HG03064 (cell line): ENCODE results near the gene ZNF611.
"Not testable (repeated sequence)": the region's sequence is repeated elsewhere in the genome, so short reads cannot be mapped to it uniquely, and the experiment has no call there.

ENCODE experiments used
- ATAC-seq: cut with Tn5 transposase; IDR thresholded peaks from one replicate; pipeline ENCODE4 v1.9.1; 2021; ENCODE audit warnings: low read depth; ENCODE audit not compliant: unreplicated experiment

Gene ZNF611

DNA sequence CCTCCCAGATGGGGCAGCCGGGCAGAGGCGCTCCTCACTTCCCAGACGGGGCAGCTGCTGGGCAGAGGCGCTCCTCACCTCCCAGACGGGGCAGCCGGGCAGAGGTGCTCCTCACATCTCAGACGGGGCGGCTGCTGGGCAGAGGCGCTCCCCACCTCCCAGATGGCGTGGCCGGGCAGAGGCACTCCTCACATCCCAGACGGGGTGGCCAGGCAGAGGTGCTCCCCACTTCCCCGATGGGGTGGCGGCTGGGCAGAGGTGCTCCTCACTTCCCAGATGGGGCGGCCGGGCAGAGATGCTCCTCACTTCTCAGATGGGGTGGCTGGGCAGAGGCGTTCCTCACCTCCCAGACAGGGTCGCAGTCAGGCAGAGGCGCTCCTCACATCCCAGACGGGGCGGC, 14.3 kb downstream of the ZNF611 start:
- ATAC-seq = not testable (repeated sequence)

DNA sequence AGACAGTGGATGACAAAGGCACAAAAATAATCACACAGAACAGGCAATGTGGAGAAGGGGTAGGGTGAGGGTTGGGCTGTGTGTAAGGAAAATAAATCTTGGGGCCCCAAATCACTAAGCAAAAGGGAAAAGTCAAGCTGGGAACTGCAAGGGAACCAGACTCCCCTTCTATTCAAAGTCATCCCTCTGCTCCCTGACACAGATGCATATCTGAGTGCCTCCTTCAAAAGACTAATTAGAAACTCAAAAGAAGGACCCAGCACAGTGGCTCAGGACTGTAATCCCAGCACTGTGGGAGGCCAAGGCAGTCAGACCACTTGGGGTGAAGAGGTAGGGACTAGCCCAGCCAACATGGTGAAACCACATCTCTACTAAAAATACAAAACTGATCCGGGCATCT, 18.3 kb downstream of the ZNF611 start:
- no peak for ATAC-seq

DNA sequence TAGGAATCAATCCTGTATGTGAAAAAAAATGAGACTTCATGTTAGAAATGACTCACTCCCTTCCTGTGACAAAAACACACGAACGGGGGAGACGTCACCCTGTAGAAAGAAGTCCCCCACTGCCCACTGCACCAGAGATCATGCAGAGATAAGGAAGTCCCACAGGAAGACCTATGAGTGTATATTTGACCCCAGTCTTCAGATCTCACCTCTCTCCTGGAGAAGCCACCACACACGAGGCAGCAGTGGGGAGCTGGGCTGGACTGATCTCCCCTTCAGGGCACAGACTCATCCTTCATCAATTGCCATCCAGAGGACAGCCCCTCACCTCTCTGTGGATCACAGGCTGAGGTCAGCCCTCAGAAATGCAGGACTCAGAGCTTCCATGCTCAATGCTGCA, 18.9 kb downstream of the ZNF611 start:
- ATAC-seq = not testable (repeated sequence)

DNA sequence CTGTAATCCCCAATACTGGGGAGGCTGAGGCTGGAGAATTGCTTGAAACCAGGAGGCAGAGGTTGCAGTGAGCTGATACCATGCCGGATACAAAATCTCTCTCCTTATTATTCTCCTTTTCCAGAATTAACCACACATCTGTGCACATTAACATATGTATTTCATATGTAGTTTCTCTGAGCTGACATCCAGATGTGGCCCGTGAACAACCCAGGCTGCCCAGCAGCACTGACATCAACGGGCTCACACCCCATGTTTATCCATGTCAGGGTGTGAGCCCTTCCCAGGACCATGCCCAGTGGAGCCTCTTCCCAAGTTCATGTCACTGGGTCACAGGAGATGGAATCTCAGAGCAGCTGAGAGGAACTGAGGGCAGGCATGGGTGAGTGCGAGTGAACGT, 19.5 kb downstream of the ZNF611 start:
- ATAC-seq = not testable (repeated sequence)

DNA sequence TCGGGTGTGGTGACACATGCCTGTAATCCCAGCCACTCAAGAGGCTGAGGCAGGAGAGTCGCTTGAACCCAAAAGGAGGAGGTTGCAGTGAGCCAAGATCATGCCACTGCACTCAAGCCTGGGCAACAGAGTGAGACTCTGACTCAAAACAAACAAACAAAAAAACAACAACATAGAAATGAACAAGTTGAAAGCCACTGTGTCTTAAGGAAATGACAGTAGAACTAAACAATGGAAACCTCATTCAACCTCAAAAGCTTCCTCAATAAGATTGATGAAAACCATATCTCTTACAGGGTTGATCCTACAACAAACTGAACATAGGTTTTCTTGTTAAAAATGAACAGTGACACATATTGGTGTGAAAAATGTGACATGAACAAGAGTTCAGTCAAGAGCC, 21.8 kb downstream of the ZNF611 start:
- ATAC-seq = not testable (repeated sequence)

DNA sequence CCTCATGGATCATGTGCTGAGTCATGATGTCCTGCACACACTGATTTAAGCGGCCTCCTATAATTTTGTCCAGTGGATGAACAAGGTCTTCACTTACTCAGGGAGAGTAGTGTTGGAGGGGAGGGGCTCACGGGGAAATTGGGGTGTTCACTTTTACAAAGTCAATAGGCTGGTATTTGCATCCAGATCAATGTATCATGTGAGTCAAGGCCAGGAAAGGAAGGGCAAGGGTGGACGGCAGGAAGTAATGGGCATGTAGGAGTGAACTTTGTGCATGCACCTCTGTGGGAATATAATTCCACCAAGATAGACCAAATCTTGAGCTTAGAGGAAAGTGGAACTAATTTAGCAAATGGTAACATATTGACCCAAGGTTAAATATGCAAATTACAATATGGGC, 23.2 kb downstream of the ZNF611 start:
- ATAC-seq = not testable (repeated sequence)

DNA sequence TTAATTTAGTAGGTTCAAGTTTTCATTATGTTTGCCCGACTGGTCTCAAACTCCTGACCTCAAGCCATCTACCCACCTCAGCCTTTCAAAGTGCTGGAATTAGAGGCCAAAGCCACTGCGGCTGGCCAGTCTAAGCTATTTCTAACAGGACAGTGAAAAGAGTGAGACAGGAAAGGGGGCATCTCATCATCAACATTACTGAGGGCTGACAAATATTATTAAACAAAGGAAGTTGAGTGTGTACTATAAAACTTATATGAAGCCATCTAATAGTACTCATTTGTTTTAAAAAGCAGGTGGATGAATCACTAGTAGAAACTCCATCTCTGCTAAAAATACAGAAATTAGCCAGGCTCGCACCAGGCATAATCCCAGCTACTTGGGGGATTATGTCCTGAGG, 24.3 kb downstream of the ZNF611 start:
- no peak for ATAC-seq

DNA sequence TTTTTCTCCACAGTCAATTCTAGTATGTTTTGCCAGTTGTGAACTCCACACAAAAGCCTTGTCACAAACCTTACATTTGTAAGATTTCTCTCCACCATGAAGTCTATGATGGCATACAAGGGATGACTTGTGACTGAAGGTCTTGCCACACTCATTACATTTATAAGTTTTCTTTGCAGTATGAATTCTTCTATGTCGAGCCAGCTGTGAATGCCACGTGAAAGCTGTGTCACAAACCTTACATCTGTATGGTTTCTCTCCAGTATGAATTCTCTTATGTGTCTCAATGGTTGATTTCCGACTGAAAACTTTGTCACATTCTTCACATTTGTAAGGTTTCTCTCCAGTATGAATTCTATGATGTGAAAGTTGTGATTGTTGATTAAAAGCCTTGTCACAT, 29.2 kb downstream of the ZNF611 start:
- ATAC-seq = not testable (repeated sequence)

DNA sequence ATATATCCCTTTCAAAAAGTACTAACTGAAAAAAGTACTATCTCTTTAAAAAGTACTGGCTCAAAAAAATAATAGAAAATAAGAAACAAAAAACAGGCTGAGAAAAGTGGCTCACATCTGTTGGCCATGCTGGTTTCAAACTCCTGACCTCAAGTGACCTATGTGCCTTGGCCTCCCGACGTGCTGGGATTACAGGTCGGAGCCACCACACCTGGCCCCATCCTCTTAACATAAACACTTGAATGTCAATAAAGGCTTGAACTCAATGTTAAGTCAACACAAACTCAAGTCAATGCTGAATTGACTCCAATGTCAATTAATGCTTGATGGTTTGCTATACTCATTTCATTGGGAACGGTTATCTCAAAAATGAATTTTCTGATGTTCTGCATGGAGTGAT, 30.9 kb downstream of the ZNF611 start:
- ATAC-seq = no peak

DNA sequence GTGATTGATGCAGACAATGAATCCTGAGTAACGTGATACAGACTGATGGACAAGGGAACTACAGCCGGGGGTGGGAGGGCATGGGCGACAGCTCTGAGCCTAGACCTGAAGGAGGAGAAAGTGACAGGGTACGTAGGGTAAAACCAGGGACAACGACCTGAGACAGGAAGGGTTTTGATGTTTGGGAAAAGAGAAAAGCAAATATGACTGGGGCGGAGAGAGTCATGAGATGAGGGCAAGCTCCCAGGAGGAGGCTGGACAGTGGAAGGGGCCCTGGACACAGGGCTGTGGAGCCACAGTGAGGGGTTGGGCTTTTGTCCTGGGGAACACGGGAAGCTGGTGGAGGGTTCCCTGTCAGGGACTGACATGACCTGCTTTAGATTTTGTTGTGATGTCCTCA, 34.2 kb downstream of the ZNF611 start:
- no peak for ATAC-seq

DNA sequence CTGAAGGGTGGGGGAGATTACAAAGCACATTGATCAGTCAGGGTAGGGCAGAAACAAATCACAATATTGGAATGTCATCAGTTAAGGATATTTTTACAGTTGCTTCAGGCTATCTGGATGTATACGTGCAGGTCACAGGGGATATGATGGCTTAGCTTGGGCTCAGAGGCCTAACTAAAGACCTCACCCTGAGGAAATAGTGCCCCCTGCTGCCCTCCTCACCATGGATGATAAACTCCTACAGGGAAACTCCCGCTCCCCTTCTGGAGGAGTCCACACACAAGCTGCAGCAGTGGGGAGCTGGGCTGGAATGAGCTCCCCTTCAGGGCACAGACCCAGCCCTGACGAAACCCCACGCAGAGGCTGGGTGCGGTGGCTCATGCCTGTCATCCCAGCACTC, 35.3 kb downstream of the ZNF611 start:
- not testable (repeated sequence) for ATAC-seq

DNA sequence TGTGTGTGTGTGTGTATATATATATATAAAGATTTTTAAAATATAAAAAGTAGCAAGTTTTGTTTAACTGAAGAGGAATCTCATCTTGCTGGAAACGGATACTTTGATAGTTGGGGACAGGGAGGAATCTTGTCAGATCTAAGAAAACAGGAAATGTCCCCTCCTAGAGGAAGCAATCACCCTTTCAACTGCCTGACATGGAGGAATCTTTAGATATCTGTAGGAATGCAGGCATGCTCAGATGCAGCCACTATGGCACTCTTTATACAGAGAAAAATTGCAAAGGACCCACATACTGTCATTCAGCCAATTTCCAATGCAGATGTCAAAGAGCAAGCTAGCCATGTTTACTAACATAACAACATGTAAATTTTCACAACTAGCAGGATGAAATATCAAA, 38.8 kb downstream of the ZNF611 start:
- ATAC-seq = no peak

DNA sequence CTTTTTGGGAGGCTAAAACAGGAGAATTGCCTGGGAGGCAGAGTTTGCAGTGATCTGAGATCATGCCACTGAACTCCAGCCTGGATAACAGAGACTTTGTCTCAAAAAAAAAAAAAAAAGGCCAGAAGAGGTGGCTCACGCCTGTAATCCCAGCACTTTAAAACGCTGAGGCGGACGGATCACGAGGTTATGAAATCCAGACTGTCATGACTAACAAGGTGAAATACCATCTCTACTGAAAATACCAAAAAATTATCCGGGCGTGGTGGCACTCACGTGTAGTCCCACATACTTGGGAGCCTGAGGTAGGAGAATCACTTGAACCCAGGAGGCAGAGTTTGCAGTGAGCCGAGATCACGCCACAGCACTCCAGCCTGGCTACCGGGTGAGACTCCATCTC, 39.9 kb downstream of the ZNF611 start:
- no peak for ATAC-seq

DNA sequence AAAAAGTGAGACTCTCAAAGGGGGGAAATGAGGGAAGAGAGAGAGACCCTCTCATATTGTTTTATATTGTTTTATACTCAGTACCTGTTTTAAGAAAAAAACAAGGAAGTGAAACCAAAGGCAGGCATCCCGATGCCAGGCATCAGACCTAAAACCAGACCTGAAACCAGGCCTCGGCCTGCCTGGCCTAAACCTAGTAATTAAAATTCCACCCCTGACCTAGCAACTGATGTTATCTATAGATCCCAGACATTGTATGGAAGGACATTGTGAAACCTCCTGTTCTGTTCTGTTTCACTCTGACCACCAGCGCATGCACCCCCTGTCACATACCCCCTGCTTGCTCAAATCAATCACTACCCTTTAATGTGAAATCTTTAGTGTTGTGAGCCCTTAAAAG, 40.6 kb downstream of the ZNF611 start:
- ATAC-seq = not testable (repeated sequence)

DNA sequence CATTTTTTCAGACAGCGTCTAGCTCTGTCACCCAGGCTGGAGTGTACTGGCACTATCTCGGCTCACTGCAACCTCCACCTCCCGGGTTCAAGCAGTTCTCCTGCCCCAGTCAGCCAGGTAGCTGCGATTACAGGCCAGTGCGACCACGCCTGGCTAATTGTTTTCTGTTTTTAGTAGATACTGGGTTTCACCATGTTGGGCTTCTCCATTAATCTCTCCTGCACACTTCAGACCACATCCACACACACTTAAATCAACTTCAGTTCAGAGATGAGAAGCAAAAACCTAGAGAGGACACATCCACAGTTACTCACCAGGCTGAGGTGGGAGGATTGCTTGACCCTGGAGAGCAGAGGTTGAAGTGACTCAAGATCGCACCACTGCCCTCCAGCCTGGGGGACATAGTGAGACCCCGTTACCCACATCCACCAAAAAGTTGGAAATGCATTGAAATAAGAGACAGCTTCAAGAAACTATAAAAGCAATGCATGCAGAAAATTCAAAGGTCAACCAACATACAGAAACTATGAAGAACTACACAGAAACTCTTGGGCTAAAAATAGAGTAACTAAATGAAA, 42.3 kb downstream of the ZNF611 start:
- ATAC-seq = no peak

DNA sequence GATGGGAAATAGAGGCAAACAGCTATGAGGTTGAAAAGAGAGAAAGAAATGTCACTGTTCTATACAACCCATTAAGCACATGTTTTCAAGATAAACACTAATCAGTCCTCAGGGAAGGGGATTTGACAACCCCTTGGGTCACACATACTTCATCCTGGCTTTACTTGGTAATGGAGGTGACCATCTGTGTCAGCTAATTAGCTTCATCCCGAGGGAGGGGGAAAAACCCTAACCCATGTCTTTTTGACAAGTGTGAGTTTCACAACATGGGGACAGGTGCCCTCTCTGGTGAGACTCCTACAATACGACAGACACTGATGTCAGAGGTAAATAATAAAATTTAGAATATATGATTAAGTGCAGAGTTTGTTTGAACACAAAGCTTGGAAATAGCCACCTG, 43.1 kb downstream of the ZNF611 start:
- no peak for ATAC-seq

DNA sequence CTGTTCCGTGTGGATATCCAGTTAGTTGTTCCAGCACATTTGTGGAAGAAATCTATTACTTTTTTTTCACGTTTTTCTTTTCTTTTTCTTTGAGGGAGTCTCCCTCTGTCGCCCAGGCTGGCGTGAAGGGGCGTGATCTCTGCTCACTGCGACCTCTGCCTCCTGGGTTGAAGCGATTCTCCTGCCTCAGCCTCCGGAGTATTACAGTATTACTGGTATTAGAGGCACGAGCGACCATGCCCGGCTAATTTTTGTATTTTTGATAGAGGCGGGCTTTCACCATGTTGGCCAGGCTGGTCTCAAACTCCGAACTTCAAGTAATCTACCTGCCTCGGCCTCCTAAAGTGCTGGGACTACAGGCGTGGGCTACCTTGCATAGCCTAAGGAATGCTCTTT, 43.6 kb downstream of the ZNF611 start:
- no peak for ATAC-seq

DNA sequence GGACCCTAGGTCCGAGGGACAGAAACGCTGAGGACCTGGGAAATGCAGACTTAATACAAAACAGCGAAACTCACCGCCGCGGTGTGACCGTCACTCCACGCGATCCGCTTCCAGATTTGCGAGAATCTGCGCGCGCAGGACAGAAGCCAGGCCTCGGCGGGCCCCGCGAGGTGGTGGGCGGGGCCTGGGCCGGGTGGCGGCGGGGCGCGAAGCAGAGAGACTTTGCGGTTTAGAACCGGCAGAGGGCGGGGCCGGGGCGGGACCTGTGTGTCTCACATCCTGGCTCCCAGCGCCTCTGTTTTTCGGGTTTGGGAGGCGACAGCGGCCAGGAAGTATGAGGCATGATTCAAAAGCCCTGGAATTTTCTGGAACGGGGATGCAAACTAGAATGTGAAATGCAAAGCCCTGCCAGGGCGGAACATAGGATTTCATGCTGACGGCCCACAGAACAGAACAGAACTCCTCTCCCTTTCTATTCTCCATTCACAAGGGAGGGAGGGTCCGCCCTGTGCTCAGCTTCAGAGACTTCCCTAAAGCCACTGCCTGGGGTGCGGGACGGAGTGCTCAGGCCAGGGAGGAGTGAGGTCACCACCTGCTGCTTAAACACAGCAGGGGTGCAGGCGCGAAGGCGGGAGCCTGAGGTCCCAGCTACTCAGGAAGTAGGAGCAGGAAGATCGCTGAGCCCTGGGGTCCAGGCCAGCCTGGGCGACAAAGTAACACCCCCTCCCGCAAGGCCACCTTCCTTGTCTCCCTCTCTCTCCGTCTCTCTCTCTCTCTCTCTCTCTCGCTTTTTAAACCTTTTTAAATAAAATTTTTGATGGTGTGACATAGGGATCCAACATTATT, 44.3 kb downstream of the ZNF611 start:
- peak; percentile 74 for ATAC-seq

DNA sequence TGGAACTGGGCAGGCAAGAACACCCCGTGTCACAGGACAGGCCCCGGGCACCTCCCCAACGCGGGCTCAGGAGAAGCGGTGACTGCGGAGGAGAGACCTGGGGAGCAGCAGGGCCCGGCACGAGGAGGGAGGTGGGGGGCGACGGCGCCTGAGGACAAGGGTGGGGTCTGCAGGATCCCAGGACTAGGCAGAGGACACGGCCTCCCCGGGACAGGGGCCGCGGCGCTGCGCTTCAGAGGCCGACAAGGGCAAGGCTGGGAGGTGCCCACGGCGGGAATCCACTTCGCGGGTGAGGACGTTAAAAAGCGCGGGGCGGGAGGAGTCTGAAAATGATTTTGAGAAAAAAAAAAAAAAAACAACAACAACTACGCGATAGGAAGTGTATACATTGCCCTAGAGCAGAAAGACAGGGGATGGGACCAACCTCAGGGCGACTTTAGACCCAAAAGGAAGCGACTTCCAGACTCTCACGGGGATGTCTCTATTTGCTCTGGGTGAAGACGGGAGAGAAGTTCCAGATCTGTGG, 44.9 kb downstream of the ZNF611 start:
- no peak for ATAC-seq

DNA sequence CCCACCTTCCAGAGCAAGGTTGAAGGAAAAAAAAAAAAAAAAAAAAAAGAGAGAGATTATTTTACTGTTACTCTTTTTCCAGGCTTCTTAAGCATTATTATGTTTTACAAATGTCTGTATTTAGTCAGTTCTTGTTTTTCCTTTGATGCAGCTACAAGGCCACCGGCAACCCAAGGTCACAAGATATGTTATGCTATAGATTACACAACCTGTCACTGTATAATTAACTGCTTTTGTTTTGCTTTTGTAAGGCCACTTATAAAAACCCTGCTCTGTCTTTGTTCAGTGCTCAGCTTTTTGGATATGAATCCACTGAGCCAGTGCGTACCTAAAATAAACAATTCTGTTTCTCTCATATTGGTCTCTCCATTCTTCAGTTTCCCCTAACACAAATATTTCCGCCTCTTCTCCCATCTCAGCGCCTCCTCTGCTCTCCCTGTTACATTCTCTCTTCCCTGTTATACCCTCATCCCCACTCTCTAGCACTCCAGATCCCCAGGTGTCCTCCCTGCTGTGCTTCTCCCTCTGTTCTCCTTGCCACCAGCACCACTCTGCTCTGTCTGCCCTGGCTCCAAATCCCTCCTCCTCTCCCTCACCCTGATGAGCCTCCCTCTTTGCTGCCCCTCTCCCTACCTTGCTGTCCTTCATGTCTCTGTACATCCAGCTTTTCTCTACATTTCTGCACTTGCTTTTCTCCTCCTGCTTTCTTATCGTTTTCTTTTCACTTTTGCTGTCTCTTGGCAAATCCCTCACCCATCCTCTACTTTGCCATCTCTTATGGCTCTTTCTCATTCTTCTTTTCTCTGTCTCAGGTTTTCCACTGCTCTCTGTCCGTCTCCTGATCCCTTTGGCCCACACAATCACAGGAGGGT, 45.7 kb downstream of the ZNF611 start:
- ATAC-seq = not testable (repeated sequence)

DNA sequence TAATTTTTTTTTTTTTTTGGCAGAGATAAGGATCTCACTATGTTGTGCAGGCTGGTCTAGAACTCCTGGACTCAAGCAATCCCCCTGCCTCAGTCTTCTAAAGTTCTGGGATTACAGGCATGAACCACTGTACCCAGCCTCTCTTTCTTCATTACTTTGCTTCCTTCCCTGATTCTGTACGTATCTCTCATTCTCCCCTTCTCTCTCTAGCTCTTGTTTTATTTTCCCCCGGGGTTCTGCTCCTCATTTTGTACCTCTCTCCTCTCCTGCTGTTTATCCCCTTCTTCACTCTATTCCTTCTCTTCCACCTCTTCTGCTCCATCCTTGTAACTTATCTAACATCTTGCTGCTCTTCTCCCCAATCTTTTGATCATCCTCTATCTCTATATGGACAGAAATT, 46.5 kb downstream of the ZNF611 start:
- no peak for ATAC-seq
